A549 treated with dexamethasone at 1 μM for 4 hours (cell line): ENCODE measurements around the gene ZNF415. TPM values are rescaled to one million over a fixed set of nuclear protein-coding genes. Genes with fewer than 3 reads are reported as not detected.

Experiments used
- total RNA-seq: library from RNA; stranded (reverse); fragments of 200-300 nt; extraction: Qiagen RNA extraction; gene quantifications from 5 replicates; pipeline ENCODE4 v1.2.3, GENCODE V29; 2022

Gene ZNF415
- not detected in 5 replicates for total RNA-seq

GRCh38 chr19:53132141-53132991 is at the start of gene ZNF415:
ZNF415 (minus strand) TSS chr19:53132910; CDS start chr19:53122676, 10,234 bp downstream.

GRCh38 chr19:53103234-53104203 is 29.2 kb downstream of the ZNF415 start, which contains the start of gene ZNF160:
ZNF160 (minus strand) TSS chr19:53103422; CDS start chr19:53086276, 17,146 bp downstream.

Other genes starting within 250 kb of the ZNF415 start
- gene ZNF320, start 235.3 kb downstream of the ZNF415 start, total RNA-seq, result 0.17 TPM in 1 of 5 replicates, not detected in the others
- not detected in 5 replicates for gene ZNF888, start 209.5 kb downstream of the ZNF415 start, total RNA-seq
- gene ZNF816, start 170.0 kb downstream of the ZNF415 start, total RNA-seq, result 0.05 to 0.12 TPM (median 0.05 TPM) in 4 of 5 replicates, not detected in the other
- gene ERVV-1, start 119.0 kb downstream of the ZNF415 start, total RNA-seq, result 0.04 TPM in 2 of 5 replicates, not detected in the others
- gene ERVV-2, start 88.2 kb downstream of the ZNF415 start, total RNA-seq, result not detected in 5 replicates
- 7.8 to 10.7 TPM (median 8.6 TPM) in 5 replicates for gene ZNF160, start 29.5 kb downstream of the ZNF415 start, total RNA-seq
- not detected in 5 replicates for gene ZNF347, start 26.1 kb upstream of the ZNF415 start, total RNA-seq
- gene ZNF665, start 60.4 kb upstream of the ZNF415 start, total RNA-seq, result not detected in 5 replicates
- gene ZNF677, start 122.0 kb upstream of the ZNF415 start, total RNA-seq, result not detected in 5 replicates
- gene VN1R2, start 125.4 kb upstream of the ZNF415 start, total RNA-seq, result not detected in 5 replicates
- not detected in 5 replicates for gene VN1R4, start 134.8 kb upstream of the ZNF415 start, total RNA-seq
- gene ZNF845, start 200.8 kb upstream of the ZNF415 start, total RNA-seq, result 3.4 to 4.8 TPM (median 4.5 TPM) in 5 replicates
- 0.19 to 0.40 TPM (median 0.29 TPM) in 5 replicates for gene ZNF525, start 232.8 kb upstream of the ZNF415 start, total RNA-seq